RWPE2 (cell line): Measurements from ENCODE around the gene RBL1.

Experiments
- ATAC-seq: fragments of 200-7000 bp; cut with Tn5 transposase; 3 replicates; pipeline ENCODE4 v1.9.1; 2021; ENCODE audit warnings: low read depth
- DNase-seq: peaks from one replicate; pipeline ENCODE4 v3.0.0-alpha.2; 2020; ENCODE audit warnings: low spot score
- H3K27ac ChIP-seq: fragments of 450-650 bp; 2 replicates; pipeline ENCODE4 v1.5.1; 2017; ENCODE audit warnings: mild to moderate bottlenecking; ENCODE audit not compliant: poor library complexity, severe bottlenecking
- H3K27me3 ChIP-seq: fragments of 250-450 bp; sonication (Bioruptor Pico); 2 replicates; pipeline ENCODE4 v1.5.1; 2021; ENCODE audit warnings: mild to moderate bottlenecking, moderate library complexity; ENCODE audit not compliant: insufficient read depth, poor library complexity, severe bottlenecking
- H3K36me3 ChIP-seq: fragments of 250-450 bp; sonication (Bioruptor Pico); 2 replicates; pipeline ENCODE4 v1.5.1; 2020; ENCODE audit warnings: low read depth, mild to moderate bottlenecking, moderate library complexity
- H3K4me1 ChIP-seq: fragments of 250-450 bp; sonication (Bioruptor Pico); 2 replicates; pipeline ENCODE4 v1.5.1; 2021; ENCODE audit warnings: mild to moderate bottlenecking, moderate library complexity; ENCODE audit not compliant: insufficient read depth, poor library complexity, severe bottlenecking
- H3K4me3 ChIP-seq: fragments of 250-450 bp; sonication (Bioruptor Pico); 2 replicates; pipeline ENCODE4 v1.5.1; 2021; ENCODE audit warnings: mild to moderate bottlenecking, moderate library complexity; ENCODE audit not compliant: severe bottlenecking
- H3K9me3 ChIP-seq: fragments of 250-450 bp; sonication (Bioruptor Pico); 2 replicates; pipeline ENCODE4 v1.5.1; 2021; ENCODE audit warnings: mild to moderate bottlenecking, moderate library complexity; ENCODE audit not compliant: severe bottlenecking
- CTCF ChIP-seq: fragments of 450-650 bp; IDR thresholded peaks from one replicate; pipeline ENCODE4 v1.5.1; 2017; ENCODE audit warnings: mild to moderate bottlenecking, moderate library complexity; ENCODE audit not compliant: poor library complexity, severe bottlenecking

RBL1 gene

GRCh38 chr20:37120497-37120896 is 24.7 kb upstream of the RBL1 start:
- no peak overlapping the region for H3K4me3 ChIP-seq
- no peaks in the 10 kb centered on the region for H3K27me3 ChIP-seq
- no peak for TF ChIP-seq CTCF
- H3K36me3 ChIP-seq, result no peaks in the 10 kb centered on the region
- ATAC-seq, result no peak
- H3K27ac ChIP-seq, result no peak overlapping the region
- no peaks in the 10 kb centered on the region for H3K4me1 ChIP-seq
- DNase-seq, result no peak
- H3K9me3 ChIP-seq, result no peaks in the 10 kb centered on the region

- no peaks in the 10 kb centered on the region for H3K9me3 ChIP-seq
- no peaks in the 10 kb centered on the region for H3K36me3 ChIP-seq
- no peak overlapping the region for H3K27ac ChIP-seq
- H3K27me3 ChIP-seq, result no peaks in the 10 kb centered on the region
- TF ChIP-seq CTCF, result no peak
- ATAC-seq (no peak), DNase-seq (no peak)
- no peak overlapping the region for H3K4me3 ChIP-seq
- H3K4me1 ChIP-seq, result no peaks in the 10 kb centered on the region
Observed at GRCh38 chr20:37119356-37120036, 23.7 kb upstream of the RBL1 start.

GRCh38 chr20:37114012-37114411 is 18.2 kb upstream of the RBL1 start:
- H3K9me3 ChIP-seq, result no peaks in the 10 kb centered on the region
- no peaks in the 10 kb centered on the region for H3K4me1 ChIP-seq
- ATAC-seq (no peak), DNase-seq (no peak)
- H3K27ac ChIP-seq, result no peak overlapping the region
- H3K27me3 ChIP-seq, result no peaks in the 10 kb centered on the region
- no peaks in the 10 kb centered on the region for H3K36me3 ChIP-seq
- no peak overlapping the region for H3K4me3 ChIP-seq
- TF ChIP-seq CTCF, result no peak

DNA sequence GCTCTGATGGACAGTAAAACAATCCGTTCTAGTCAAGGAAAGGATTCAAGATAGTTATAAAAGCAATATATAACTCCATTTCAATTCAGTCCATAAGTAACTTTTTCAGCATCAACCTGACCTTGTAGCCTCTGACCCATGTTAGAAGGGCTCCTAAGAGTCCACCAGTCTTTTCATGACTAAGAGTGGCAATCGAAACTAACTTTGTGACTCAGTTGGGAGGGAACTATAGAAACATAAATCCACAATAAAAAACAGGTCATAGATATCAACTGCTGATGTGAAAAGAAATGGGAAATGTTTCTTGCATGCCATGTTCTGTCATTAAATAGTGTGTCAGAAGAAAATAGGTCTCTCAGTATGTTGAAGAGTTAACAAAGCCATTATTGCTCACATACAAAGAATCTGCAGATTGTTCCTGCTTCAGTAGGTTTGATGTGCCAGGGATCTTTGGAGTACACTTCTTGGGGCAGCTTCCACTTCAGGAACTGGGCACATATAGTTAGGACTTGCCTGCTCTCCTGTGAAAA is 16.2 kb upstream of the RBL1 start:
- Histone ChIP-seq H3K9me3 (no peaks in the 10 kb centered on the region), H3K27me3 (no peaks in the 10 kb centered on the region), H3K4me3 (no peak overlapping the region), H3K36me3 (no peaks in the 10 kb centered on the region), H3K4me1 (no peaks in the 10 kb centered on the region), H3K27ac (no peak overlapping the region)
- no peak for DNase-seq
- no peak for TF ChIP-seq CTCF
- no peak for ATAC-seq

DNA sequence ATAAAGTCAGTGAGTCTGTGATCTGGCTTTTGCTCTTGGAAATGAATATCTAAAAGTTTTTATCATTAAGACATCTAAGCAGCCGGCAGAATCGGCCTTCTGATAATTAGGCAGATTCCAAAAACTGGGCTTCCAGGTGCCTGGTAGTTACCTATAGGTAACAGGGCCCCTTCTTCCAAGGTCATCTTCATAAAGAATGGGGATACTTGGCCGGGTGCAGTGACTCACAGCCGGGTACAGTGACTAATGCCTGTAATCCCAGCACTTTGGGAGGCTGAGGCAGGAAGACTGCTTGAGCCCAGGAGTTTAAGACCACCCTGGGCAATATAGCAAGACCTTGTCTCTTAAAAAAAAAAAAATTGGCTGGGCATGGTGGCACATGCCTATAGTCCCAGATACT is 12.9 kb upstream of the RBL1 start:
- Histone ChIP-seq H3K27me3 (no peaks in the 10 kb centered on the region), H3K4me1 (peaks cover 5% of the 10 kb centered on the region), H3K4me3 (no peak overlapping the region), H3K27ac (no peak overlapping the region), H3K36me3 (no peaks in the 10 kb centered on the region), H3K9me3 (no peaks in the 10 kb centered on the region)
- no peak for TF ChIP-seq CTCF
- ATAC-seq (peak; percentile 73), DNase-seq (peak; percentile 61)
